ENCODE measurements around the gene CNGA1.

DNA sequence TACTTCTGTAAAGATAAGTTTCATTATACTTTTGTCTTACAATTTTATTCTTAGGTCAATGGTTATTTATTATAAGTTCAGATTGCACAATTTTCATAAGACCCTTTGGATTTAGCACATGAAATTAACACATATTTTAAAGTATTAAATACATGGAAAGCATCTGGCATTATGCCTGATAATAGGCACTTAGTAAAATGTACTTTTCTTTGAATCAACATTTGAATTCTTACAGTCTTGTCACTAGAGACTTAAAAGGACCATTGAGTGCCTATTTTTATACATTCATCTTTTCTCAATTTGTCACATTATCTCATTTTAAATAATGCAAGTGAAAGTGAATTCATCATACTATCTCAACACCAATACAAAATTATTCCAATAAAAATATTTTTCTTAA is 23.1 kb upstream of the CNGA1 start:
- TF ChIP-seq, protein P1, sequence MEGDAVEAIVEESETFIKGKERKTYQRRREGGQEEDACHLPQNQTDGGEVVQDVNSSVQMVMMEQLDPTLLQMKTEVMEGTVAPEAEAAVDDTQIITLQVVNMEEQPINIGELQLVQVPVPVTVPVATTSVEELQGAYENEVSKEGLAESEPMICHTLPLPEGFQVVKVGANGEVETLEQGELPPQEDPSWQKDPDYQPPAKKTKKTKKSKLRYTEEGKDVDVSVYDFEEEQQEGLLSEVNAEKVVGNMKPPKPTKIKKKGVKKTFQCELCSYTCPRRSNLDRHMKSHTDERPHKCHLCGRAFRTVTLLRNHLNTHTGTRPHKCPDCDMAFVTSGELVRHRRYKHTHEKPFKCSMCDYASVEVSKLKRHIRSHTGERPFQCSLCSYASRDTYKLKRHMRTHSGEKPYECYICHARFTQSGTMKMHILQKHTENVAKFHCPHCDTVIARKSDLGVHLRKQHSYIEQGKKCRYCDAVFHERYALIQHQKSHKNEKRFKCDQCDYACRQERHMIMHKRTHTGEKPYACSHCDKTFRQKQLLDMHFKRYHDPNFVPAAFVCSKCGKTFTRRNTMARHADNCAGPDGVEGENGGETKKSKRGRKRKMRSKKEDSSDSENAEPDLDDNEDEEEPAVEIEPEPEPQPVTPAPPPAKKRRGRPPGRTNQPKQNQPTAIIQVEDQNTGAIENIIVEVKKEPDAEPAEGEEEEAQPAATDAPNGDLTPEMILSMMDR (IDR thresholded peaks at IDR 0.05) = no peak
- no peak for TF ChIP-seq POLR2AphosphoS5 (IDR thresholded peaks at IDR 0.05; ENCODE audit: insufficient read depth in 1 of 2, low read depth in 1 of 2)
